Endothelial cell of umbilical vein (primary cell): ENCODE results near the gene CHP1.

Source experiments
- EZH2 ChIP-seq: IDR thresholded peaks from 2 replicates; pipeline ENCODE4 v1.6.1; 2012; ENCODE audit warnings: borderline replicate concordance, low read depth, mild to moderate bottlenecking, moderate library complexity, low read length, inconsistent platforms; ENCODE audit not compliant: severe bottlenecking
- POLR2A ChIP-seq: IDR thresholded peaks from 2 replicates; pipeline ENCODE4 v1.6.1; 2012; ENCODE audit warnings: low read depth, mild to moderate bottlenecking, control low read depth, low read length
- POLR2AphosphoS5 ChIP-seq: IDR thresholded peaks from 2 replicates; pipeline ENCODE4 v1.6.1; 2012; ENCODE audit warnings: low read depth, mild to moderate bottlenecking, control low read depth, low read length, moderate library complexity; ENCODE audit not compliant: insufficient read depth
- TF ChIP-seq, protein P1 (sequence below), 2 donors: IDR thresholded peaks; 1 replicate in 1 of 2; 2 replicates in 1 of 2; pipeline ENCODE4 v1.5.1; 2011; ENCODE audit warnings: low read length in 2 of 2, mild to moderate bottlenecking in 2 of 2, moderate library complexity in 2 of 2, control low read depth in 1 of 2, inconsistent platforms in 1 of 2, low read depth in 1 of 2; ENCODE audit not compliant: insufficient read depth in 1 of 2; ENCODE audit errors: extremely low read depth in 1 of 2
- TF ChIP-seq, protein P2 (sequence below): IDR thresholded peaks from 2 replicates; pipeline ENCODE4 v1.6.1; 2011; ENCODE audit not compliant: insufficient read depth, insufficient read length

DNA sequence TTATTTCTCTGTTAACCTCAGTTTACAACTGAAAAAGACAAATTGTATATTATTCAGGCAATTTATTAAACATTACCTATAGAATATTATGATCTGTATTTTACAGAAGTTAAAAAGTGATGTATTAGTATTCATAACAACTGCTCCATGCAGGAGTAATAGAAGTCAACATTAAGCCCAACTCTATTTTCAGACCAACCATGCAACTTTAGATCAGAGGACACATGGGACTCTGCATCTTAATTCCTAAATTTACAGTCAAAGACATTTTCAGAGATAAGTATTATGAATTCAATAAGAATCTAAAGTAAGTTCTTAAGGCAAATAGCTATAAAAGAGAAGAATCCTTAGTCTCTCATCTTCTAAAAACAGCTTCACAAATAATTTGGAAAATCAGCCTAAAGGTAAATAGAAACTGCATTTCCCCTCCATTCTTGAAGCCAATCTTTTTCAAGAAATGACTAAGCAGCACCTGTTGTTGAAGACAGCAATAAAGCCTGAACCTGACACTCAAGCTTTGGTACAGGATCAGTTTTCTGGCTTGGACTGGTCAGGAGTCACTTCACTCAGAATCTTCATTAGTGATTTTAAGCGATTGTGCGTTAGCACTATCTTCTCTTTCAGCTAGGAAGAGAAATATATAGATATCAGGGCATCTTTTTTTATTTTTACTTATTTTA, 78.3 kb downstream of the CHP1 start:
- TF ChIP-seq, protein P1, sequence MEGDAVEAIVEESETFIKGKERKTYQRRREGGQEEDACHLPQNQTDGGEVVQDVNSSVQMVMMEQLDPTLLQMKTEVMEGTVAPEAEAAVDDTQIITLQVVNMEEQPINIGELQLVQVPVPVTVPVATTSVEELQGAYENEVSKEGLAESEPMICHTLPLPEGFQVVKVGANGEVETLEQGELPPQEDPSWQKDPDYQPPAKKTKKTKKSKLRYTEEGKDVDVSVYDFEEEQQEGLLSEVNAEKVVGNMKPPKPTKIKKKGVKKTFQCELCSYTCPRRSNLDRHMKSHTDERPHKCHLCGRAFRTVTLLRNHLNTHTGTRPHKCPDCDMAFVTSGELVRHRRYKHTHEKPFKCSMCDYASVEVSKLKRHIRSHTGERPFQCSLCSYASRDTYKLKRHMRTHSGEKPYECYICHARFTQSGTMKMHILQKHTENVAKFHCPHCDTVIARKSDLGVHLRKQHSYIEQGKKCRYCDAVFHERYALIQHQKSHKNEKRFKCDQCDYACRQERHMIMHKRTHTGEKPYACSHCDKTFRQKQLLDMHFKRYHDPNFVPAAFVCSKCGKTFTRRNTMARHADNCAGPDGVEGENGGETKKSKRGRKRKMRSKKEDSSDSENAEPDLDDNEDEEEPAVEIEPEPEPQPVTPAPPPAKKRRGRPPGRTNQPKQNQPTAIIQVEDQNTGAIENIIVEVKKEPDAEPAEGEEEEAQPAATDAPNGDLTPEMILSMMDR (IDR thresholded peaks at IDR 0.05; ENCODE audit: extremely low read depth in 1 of 2, insufficient read depth in 1 of 2, low read depth in 1 of 2, low read length in 2 of 2), result no peak
- TF ChIP-seq EZH2 (no peak), POLR2AphosphoS5 (no peak), POLR2A (no peak)
- TF ChIP-seq, protein P2, sequence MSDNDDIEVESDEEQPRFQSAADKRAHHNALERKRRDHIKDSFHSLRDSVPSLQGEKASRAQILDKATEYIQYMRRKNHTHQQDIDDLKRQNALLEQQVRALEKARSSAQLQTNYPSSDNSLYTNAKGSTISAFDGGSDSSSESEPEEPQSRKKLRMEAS, result no peak
